Stimulated activated CD4-positive, alpha-beta T cell treated with anti-CD3 and anti-CD28 coated beads, Interleukin-1b, Interleukin-23, amount 100 ng/mL, for 48 hours (primary cell): ENCODE data around the gene NIM1K.
"Not testable (repeated sequence)": the region's sequence is repeated elsewhere in the genome, so short reads cannot be mapped to it uniquely, and the experiment has no call there.

Experiments used
- DNase-seq: peaks from one replicate; pipeline ENCODE4 v3.0.0-alpha.2; 2020

The NIM1K gene

GRCh38 chr5:43191740-43192557 lies at the start of gene NIM1K:
TSS of gene NIM1K (plus strand) at chr5:43192225. CDS start at chr5:43245776, 53,551 bp downstream.
- DNase-seq, result peak; percentile 51

- no peak for DNase-seq
Observed at GRCh38 chr5:43145071-43145470, 47.0 kb upstream of the NIM1K start.

GRCh38 chr5:43146958-43147357 lies 45.1 kb upstream of the NIM1K start:
- no peak for DNase-seq

GRCh38 chr5:43148417-43148816 lies 43.6 kb upstream of the NIM1K start:
- no peak for DNase-seq

- DNase-seq, result no peak
Observed at GRCh38 chr5:43149231-43149630, 42.8 kb upstream of the NIM1K start.

- DNase-seq, result no peak
Observed at GRCh38 chr5:43150075-43150474, 42.0 kb upstream of the NIM1K start.

GRCh38 chr5:43150748-43151147 lies 41.3 kb upstream of the NIM1K start:
- DNase-seq, result no peak

GRCh38 chr5:43152946-43153345 lies 39.1 kb upstream of the NIM1K start:
- no peak for DNase-seq

GRCh38 chr5:43154469-43154868 lies 37.6 kb upstream of the NIM1K start:
- no peak for DNase-seq

GRCh38 chr5:43155394-43156096 lies 36.5 kb upstream of the NIM1K start:
- DNase-seq, result no peak

- peak; percentile 19 for DNase-seq
Observed at GRCh38 chr5:43156388-43156787, 35.6 kb upstream of the NIM1K start.

GRCh38 chr5:43157068-43157467 lies 35.0 kb upstream of the NIM1K start:
- no peak for DNase-seq

GRCh38 chr5:43161244-43161643 lies 30.8 kb upstream of the NIM1K start:
- DNase-seq, result no peak

GRCh38 chr5:43164801-43165200 lies 27.2 kb upstream of the NIM1K start:
- not testable (repeated sequence) for DNase-seq

- no peak for DNase-seq
Observed at GRCh38 chr5:43165323-43165722, 26.7 kb upstream of the NIM1K start.

- no peak for DNase-seq
Observed at GRCh38 chr5:43168175-43168574, 23.9 kb upstream of the NIM1K start.

- no peak for DNase-seq
Observed at GRCh38 chr5:43171451-43171850, 20.6 kb upstream of the NIM1K start.

- DNase-seq, result no peak
Observed at GRCh38 chr5:43171926-43172325, 20.1 kb upstream of the NIM1K start.

GRCh38 chr5:43172779-43173178 lies 19.2 kb upstream of the NIM1K start:
- DNase-seq, result no peak

- no peak for DNase-seq
Observed at GRCh38 chr5:43174586-43174985, 17.4 kb upstream of the NIM1K start.

GRCh38 chr5:43179836-43180235 lies 12.2 kb upstream of the NIM1K start:
- no peak for DNase-seq

GRCh38 chr5:43182421-43182820 lies 9.6 kb upstream of the NIM1K start:
- DNase-seq, result no peak

- not testable (repeated sequence) for DNase-seq
Observed at GRCh38 chr5:43183101-43183500, 8.9 kb upstream of the NIM1K start.
